ENCODE data around the gene MMS22L. TPM values are rescaled to one million over a fixed set of nuclear protein-coding genes. Genes with fewer than 3 reads are reported as not detected.

Gene MMS22L
- total and polyA plus RNA-seq, 2 of the 4 experiments (the other 2 are of a cell fraction), result 6.1 to 18.6 TPM

DNA sequence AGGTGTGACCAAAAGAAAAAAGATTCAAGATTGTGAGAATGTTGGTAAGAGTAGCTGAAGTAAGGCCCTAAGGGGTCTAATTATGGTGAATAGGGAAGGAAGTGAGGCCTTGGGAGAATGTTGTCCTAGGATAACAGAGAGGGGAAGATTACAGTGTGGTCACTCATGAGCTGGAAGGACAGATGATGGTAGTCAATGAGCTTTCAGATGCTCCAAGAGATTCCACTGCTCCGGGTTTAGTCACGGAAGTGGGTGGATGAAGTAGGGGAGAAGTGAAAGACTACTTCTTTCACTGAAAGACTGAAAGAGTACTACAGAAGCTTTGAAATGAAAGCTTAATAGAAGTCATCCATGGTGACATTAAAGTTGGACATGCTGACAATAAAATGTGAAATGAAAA is 108.5 kb downstream of the MMS22L start:
- no peak overlapping the region for H2BK120ac ChIP-seq (ENCODE audit: low read depth, low read length)
- H3K9me3 ChIP-seq (ENCODE audit: control insufficient read depth, insufficient read depth, low read length), result no peaks in the 10 kb centered on the region
- no peaks in the 10 kb centered on the region for H3K27me3 ChIP-seq (ENCODE audit: control insufficient read depth, insufficient read depth, low read length)
- no peak overlapping the region for H3K4me3 ChIP-seq (ENCODE audit: insufficient read depth, low read depth, low read length)
- no peak overlapping the region for H3K18ac ChIP-seq (ENCODE audit: low read depth, low read length)
- 100% methylated on average over 2 of the region's 2 CpGs; no CpG with 5 or more reads in 1 of the 2 experiments for WGBS, 2 experiments (ENCODE audit: extremely low coverage in 2 of 2, insufficient read length in 1 of 2)
- no peak overlapping the region for H2BK5ac ChIP-seq (ENCODE audit: low read depth, low read length, poor library complexity, severe bottlenecking)
- dilution Hi-C loops (cut with HindIII; ENCODE audit: low sequenced_read_pairs, unreplicated experiment) (no loop called here), in situ Hi-C loops (cut with MboI; ENCODE audit: low sequenced_read_pairs) (no loop called here), intact Hi-C loops (cut with micrococcal nuclease) (no loop called here)
- no peak overlapping the region for H2AK9ac ChIP-seq (replicated peaks; ENCODE audit: low read depth, low read length, poor library complexity)
- no peak overlapping the region for H3K4ac ChIP-seq (ENCODE audit: low read depth, low read length)
- no peak overlapping the region for H3K4me2 ChIP-seq (ENCODE audit: low read depth, low read length)
- no peaks in the 10 kb centered on the region for H4K20me1 ChIP-seq (ENCODE audit: insufficient read depth, low read length)
- no peaks in the 10 kb centered on the region for H3K79me1 ChIP-seq (ENCODE audit: low read depth in 1 of 2, low read length in 2 of 2)
- no peak overlapping the region for H2AFZ ChIP-seq (replicated peaks; ENCODE audit: low read length, poor library complexity)
- no peak overlapping the region for H4K91ac ChIP-seq (ENCODE audit: insufficient read depth, low read depth, low read length)
- no peak overlapping the region for H3K14ac ChIP-seq (replicated peaks; ENCODE audit: low read depth, low read length)
- no peak overlapping the region for H2BK20ac ChIP-seq (ENCODE audit: low read depth, low read length)
- H4K8ac ChIP-seq (ENCODE audit: low read depth in 2 of 2, low read length in 2 of 2), result no peak overlapping the region
- H3K56ac ChIP-seq (ENCODE audit: extremely low read depth, insufficient read depth, low read length), result no peak overlapping the region
- TF ChIP-seq MAZ (IDR thresholded peaks at IDR 0.05; ENCODE audit: borderline replicate concordance, low read depth, low read length) (no peak), BHLHE40 (IDR thresholded peaks at IDR 0.05; ENCODE audit: low read depth, low read length) (no peak), CHD1 (IDR thresholded peaks at IDR 0.05; ENCODE audit: low read depth, low read length) (no peak), FOS (IDR thresholded peaks at IDR 0.05; ENCODE audit: low read depth, low read length) (no peak), RAD21 (IDR thresholded peaks at IDR 0.05; ENCODE audit: low read length) (no peak), POLR2A (IDR thresholded peaks at IDR 0.05; ENCODE audit: low read depth, low read length) (no peak), CEBPB (IDR thresholded peaks at IDR 0.05; ENCODE audit: low read depth, low read length) (no peak), RCOR1 (IDR thresholded peaks at IDR 0.05; ENCODE audit: insufficient replicate concordance, low read length) (no peak), MXI1 (IDR thresholded peaks at IDR 0.05; ENCODE audit: borderline replicate concordance, low read depth, low read length) (no peak), RFX5 (IDR thresholded peaks at IDR 0.05; ENCODE audit: low read depth, low read length) (no peak), SMC3 (IDR thresholded peaks at IDR 0.05; ENCODE audit: low read depth, low read length) (no peak), NFE2L2 (IDR thresholded peaks at IDR 0.05; ENCODE audit: low read depth, low read length) (no peak), MAFK (IDR thresholded peaks at IDR 0.05; ENCODE audit: low read depth, low read length) (no peak)
- TF ChIP-seq, protein P1, sequence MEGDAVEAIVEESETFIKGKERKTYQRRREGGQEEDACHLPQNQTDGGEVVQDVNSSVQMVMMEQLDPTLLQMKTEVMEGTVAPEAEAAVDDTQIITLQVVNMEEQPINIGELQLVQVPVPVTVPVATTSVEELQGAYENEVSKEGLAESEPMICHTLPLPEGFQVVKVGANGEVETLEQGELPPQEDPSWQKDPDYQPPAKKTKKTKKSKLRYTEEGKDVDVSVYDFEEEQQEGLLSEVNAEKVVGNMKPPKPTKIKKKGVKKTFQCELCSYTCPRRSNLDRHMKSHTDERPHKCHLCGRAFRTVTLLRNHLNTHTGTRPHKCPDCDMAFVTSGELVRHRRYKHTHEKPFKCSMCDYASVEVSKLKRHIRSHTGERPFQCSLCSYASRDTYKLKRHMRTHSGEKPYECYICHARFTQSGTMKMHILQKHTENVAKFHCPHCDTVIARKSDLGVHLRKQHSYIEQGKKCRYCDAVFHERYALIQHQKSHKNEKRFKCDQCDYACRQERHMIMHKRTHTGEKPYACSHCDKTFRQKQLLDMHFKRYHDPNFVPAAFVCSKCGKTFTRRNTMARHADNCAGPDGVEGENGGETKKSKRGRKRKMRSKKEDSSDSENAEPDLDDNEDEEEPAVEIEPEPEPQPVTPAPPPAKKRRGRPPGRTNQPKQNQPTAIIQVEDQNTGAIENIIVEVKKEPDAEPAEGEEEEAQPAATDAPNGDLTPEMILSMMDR (conservative IDR thresholded peaks at IDR 0.05; ENCODE audit: low read depth, low read length), result no peak
- TF ChIP-seq, protein P2, sequence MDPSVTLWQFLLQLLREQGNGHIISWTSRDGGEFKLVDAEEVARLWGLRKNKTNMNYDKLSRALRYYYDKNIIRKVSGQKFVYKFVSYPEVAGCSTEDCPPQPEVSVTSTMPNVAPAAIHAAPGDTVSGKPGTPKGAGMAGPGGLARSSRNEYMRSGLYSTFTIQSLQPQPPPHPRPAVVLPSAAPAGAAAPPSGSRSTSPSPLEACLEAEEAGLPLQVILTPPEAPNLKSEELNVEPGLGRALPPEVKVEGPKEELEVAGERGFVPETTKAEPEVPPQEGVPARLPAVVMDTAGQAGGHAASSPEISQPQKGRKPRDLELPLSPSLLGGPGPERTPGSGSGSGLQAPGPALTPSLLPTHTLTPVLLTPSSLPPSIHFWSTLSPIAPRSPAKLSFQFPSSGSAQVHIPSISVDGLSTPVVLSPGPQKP (IDR thresholded peaks at IDR 0.05; ENCODE audit: borderline replicate concordance, low read depth, low read length), result no peak
- TF ChIP-seq, protein P3, sequence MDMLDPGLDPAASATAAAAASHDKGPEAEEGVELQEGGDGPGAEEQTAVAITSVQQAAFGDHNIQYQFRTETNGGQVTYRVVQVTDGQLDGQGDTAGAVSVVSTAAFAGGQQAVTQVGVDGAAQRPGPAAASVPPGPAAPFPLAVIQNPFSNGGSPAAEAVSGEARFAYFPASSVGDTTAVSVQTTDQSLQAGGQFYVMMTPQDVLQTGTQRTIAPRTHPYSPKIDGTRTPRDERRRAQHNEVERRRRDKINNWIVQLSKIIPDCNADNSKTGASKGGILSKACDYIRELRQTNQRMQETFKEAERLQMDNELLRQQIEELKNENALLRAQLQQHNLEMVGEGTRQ (IDR thresholded peaks at IDR 0.05; ENCODE audit: low read depth, low read length), result no peak
- no peaks in the 10 kb centered on the region for H3K9me1 ChIP-seq (ENCODE audit: insufficient read depth, low read length)
- no peak overlapping the region for H3K23ac ChIP-seq (ENCODE audit: low read depth, low read length)
- no TSS peak for BruUV-seq (replicated peaks)
- ChIA-PET POLR2A (ENCODE audit: unreplicated experiment) (no interaction called here), CTCF (interaction anchor here (1.3 kb wide), 1 partner anchor 40 kb away, joined by 3 read pairs; no protein-coding TSS in a partner anchor)
- no peak for ATAC-seq (ENCODE audit: low read depth)
- no peak overlapping the region for H2AK5ac ChIP-seq (ENCODE audit: low read depth, low read length)
- H3K4me1 ChIP-seq (ENCODE audit: control insufficient read depth, insufficient read depth, low read length), result no peaks in the 10 kb centered on the region
- H3K36me3 ChIP-seq (ENCODE audit: control insufficient read depth, insufficient read depth, low read length), result no peaks in the 10 kb centered on the region
- no peak overlapping the region for H4K5ac ChIP-seq (ENCODE audit: low read depth, low read length)
- H3K27ac ChIP-seq (ENCODE audit: insufficient read depth, low read length), result no peak overlapping the region
- DNase-seq, result no peak
- no peak overlapping the region for H3K9ac ChIP-seq (ENCODE audit: low read depth, low read length)
- H2BK15ac ChIP-seq (ENCODE audit: low read depth, low read length), result no peak overlapping the region
